Hematopoietic multipotent progenitor cell (in vitro differentiated cells): Measurements from ENCODE around the gene PHC2. TPM values are rescaled to one million over a fixed set of nuclear protein-coding genes. Genes with fewer than 3 reads are reported as not detected.

Experiments
- DNase-seq, 3 donors: peaks; one replicate each; pipeline ENCODE4 v3.0.0-alpha.2; 2011 to 2015; ENCODE audit warnings: low read depth in 2 of 3, low spot score in 2 of 3
- total RNA-seq: library from RNA; depleted of rRNA; stranded (reverse); fragments of >200 nt; gene quantifications from one replicate; pipeline ENCODE4 v1.2.3, GENCODE V29; 2012

Gene PHC2
- total RNA-seq, 1 donor, result 60.1 TPM

DNA sequence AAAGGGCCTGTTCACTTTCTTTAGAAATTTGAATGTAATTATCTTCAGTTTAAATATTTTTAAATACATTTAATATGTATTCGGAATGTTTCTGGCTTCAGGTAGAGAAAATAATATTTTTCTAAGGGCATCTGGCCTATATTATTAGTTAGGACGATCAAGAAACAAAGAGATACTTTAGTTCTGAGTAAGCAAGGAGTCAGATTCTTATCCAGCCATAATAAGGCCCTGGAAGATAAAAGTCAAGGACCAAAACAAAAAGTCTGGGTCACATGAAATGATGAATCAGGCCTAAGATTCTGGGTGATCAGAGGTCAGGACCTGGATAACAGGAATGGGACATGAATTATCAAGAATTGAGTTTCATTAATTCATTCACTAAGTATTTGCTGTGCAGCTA is 6.3 kb downstream of the PHC2 start:
- DNase-seq, result no peak

- no peak for DNase-seq
Measured at GRCh38 chr1:33424205-33424604, 6.7 kb downstream of the PHC2 start.

DNA sequence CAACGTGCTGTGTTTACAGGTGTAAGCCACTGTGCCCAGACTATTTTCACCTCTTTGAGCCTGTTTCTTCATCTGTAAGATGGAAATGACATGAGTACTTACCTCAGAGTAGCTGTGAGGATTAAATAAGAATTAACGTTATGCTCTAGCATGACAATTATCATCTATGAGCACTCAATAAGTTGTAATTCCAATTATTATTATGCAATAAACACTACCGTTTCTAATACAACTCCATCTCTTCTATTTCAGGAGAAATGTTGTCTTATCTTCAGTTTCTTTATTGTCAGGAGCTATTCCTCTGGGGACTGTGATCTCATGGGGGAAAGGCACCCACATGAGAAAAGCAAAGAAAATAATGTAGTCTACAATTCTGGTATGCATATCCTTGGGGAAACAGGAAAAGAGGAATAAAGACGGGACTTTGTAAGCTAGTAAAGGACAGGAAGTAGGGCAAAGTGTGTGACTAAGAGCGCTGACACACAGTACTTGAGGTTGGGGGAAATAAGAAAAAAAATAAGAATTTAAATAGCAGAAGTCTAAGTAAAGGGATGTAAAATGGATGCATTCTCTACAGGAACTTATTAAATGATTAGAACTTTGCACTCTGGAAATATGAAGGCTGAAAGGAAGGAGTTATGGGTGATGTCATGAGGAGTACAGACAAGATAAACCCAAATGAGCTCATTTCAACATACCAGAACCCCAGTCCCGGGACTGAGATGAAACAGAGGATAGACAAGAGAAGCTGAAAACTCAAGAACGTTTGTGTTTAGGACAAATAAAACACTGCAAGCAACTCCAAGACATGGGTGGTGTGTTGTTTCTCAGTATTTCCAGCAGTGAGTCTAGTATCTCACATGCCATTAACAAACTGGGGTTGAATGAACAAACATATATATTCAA is 9.8 kb downstream of the PHC2 start:
- peak in 2 of 3 donors; percentile 34 to 50 for DNase-seq

- no peak for DNase-seq
Measured at GRCh38 chr1:33418811-33419210, 12.1 kb downstream of the PHC2 start.

DNA sequence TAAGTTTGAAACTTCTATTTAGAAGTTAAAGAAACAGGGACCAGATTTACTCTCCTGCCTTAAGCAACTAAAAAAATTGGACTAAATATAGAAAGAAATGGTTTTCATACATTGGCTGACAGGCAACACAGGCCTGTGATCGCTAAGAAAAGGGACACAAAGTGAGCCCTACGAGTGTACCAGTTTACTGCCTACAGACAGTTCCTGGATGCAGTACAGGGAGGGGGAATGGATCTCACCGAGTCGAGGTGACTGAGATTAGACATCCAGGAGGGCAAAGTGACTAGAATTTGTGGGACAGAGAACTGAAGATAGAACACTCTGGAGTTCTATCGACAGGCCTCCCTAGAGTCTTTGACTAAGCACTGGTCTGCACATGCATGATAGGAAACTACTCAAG is 16.0 kb downstream of the PHC2 start:
- no peak for DNase-seq

DNA sequence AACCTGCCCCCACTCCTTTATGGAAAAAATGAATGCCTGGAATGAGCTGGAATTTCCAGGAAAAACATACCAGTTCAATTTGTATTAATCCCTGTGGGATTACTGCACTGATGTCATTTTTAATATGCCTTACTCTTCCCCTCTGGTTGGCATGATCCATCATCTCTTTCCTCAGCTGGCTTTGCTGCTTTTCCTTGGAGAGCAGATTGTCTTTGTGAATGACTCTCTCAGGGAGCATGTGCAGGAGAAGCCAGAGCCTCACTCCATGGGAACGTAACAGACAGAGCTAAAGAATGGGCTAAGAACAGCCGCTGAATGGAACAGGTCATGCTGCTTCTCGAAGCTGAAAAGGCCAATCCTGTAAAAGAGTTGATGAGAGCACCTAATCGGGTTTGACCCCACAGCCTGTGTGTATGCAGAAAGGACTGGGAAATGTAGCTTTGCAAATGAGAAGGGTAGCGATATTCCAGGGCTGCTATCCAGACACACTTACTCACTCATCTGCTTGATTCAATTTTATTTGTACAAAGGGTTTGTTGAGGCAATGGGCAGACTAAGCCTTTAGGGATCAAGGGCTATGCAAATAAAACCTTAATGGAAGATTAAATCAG is 20.7 kb downstream of the PHC2 start:
- no peak for DNase-seq

DNA sequence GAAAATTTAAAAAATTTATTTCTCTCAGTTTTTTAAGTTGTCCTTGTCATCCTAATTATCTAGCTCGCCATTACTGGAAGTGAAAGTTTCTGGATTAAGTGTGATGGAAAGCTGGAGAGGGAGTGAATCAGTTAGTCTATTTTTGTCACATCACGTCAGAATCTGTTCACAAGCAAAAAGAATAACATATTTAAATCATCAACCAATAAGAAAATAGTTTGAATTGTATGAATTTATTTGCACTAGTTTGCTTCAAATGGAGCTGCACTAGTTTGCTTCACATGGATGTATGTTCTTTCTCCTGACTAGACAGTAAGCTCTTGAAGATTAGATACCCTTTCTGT is 22.8 kb downstream of the PHC2 start:
- no peak for DNase-seq

DNA sequence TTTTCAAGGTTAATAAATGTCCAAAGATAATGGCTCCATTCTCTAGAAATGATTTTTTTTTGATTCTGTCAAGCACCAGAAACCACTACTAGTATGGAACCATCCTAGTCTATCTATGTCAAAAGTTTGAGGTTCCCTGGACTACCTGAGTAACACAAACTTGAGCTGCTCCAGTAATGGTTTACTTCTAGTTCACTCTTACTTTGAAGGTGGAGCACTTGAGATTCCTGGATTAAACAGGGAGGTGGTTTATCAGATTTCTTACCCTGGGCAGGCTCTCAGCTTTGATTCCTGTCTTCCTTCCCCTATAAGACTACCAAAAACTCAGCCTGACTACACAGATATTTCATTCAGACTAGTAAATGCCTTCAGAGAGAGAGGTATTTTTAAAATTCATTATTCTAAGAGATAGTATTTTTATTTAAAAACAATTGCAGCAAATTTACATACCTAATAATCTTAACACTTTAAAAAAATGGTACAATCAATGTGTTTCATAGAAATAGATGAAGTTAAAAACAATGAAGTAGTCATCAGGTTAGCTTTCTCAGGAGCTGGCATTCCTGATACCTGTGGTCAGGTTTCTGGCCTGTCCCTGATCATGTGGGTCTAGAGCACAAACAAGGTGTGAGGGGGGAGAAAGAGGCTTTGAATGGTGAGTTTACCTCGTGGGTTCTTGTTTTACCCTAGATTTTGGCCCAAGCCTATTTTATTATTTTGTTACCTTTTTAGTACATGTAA is 23.4 kb downstream of the PHC2 start:
- DNase-seq, result no peak

GRCh38 chr1:33402206-33402605 is 28.7 kb downstream of the PHC2 start:
- no peak for DNase-seq

- DNase-seq, result no peak
Measured at GRCh38 chr1:33401471-33401870, 29.4 kb downstream of the PHC2 start.

GRCh38 chr1:33400153-33400911 is 30.6 kb downstream of the PHC2 start:
- DNase-seq, result no peak

DNA sequence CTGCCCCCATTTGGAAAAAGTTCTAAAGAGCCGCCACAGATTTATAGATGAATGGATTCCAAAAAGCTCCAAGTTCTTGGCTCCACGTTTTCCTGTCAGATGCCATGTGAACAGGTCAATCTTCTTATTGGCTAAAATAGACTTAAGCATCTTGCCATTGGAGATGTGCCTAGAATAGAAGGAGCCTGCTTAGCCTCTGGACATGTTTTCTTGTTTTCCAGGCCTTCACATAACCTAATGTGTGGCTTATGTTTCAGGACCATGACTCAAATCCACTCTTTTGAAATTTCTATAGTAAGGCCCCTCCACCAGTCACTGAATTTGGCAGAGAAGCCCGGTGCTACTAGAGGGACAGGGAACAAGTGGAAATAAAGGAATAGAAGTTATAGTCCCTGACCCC is 31.5 kb downstream of the PHC2 start:
- no peak for DNase-seq

DNA sequence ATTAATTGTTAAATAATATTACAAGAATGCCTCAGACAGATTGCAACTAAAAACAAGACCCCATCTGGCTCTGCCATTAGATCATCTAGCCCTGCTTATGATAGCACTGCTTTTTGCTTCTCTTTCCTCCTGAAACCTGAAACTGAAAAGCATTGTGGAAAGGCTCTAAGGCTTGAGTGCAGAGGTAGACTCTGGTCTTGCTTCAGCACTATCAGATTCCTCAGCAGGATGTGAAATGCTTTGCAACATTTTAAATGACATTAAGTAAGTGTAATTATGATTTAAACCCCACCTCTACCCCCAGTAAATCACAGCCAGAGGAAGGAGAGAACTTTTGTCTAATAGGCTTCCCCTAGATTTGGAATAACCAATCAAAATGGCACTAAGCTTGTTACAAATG is 32.9 kb downstream of the PHC2 start:
- DNase-seq, result no peak

DNA sequence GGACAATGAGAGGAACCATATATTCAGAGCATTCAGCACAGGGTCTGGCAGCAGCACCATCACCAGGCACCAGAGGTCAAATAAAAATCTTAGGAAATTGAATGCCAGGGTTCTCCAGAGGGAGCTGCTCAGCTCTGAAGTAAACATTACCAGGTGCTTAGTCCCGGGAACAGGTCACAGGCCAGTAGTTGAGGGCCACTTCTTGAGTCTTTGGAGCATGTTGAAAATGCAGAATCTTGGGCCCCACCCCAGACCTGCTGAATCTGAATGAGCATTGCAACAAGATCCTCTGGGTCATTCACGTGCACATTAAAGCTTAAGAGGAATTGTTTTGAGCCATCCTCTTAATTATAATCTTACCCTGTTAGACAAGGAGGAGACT is 33.8 kb downstream of the PHC2 start:
- DNase-seq, result no peak

GRCh38 chr1:33396188-33397124 is 34.4 kb downstream of the PHC2 start:
- DNase-seq, result peak in 2 of 3 donors; percentile 28 to 58

- no peak for DNase-seq
Measured at GRCh38 chr1:33394770-33395169, 36.1 kb downstream of the PHC2 start.

GRCh38 chr1:33393991-33394390 is 36.9 kb downstream of the PHC2 start:
- no peak for DNase-seq

DNA sequence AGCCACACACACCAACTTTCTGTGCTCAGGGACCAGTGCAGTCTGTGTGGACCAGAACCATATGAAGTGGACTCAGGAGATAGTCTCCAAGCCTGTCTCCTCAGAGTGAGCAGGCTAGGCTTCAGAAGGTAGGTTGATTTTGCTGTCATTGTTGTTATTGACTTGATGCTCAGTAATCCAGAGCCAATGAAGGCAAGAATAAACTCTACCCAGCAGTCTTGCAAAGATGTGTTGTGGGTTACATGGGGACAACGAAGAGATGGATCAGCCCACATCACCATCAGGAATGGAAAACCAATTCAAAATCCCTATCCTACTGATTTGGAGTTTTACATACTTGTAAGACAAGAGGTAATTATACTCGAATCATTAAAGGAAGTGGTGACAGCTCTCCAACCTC is 37.4 kb downstream of the PHC2 start:
- DNase-seq, result no peak

GRCh38 chr1:33392639-33393038 is 38.3 kb downstream of the PHC2 start:
- no peak for DNase-seq

DNA sequence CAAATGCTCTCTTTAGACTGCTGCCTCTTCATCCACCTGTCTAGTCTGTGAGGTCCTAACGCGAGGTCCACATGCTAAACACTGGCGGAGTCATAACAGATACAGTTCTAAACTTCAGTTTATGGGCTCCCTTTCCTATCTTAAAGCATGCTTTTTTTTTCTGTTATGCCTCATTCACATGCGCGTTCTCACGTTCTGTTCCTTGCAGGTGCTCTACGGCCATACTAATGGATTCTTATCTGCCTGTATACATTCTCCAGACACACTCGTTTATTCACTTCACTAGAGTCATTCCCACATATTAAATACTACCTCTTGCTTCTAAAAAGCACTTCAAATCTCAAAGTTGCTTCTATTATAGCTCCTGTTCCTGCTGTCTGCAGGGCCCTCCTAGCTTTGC is 38.7 kb downstream of the PHC2 start:
- no peak for DNase-seq
